Memory B cell (primary cell): Measurements from ENCODE around the gene PCDHGA3.
A peak's percentile ranks its signal among the peaks of the same experiment; 100 is the strongest.
"Not testable (repeated sequence)": the region's sequence is repeated elsewhere in the genome, so short reads cannot be mapped to it uniquely, and the experiment has no call there.

ENCODE experiments used
- ATAC-seq: fragments of 150-1000 bp; cut with Tn5 transposase; 2 replicates; pipeline ENCODE4 v1.10.0; 2021; ENCODE audit warnings: low read depth, mild to moderate bottlenecking, moderate library complexity
- DNase-seq, 2 donors: peaks; one replicate each; pipeline ENCODE4 v3.0.0; 2022; ENCODE audit warnings: low spot score in 2 of 2
- H3K27ac Mint-ChIP-seq: one replicate; pipeline ENCODE4 v1.8.0; 2022; ENCODE audit warnings: mild to moderate bottlenecking, moderate library complexity, mixed read lengths
- H3K27me3 Mint-ChIP-seq: one replicate; pipeline ENCODE4 v1.8.0; 2022; ENCODE audit warnings: mixed read lengths
- H3K36me3 Mint-ChIP-seq: one replicate; pipeline ENCODE4 v1.8.0; 2022; ENCODE audit warnings: mild to moderate bottlenecking, mixed read lengths
- H3K4me1 Mint-ChIP-seq: one replicate; pipeline ENCODE4 v1.8.0; 2022; ENCODE audit warnings: mixed read lengths
- H3K4me3 Mint-ChIP-seq: one replicate; pipeline ENCODE4 v1.8.0; 2022; ENCODE audit warnings: mild to moderate bottlenecking, moderate library complexity, mixed read lengths
- H3K9me3 Mint-ChIP-seq: one replicate; pipeline ENCODE4 v1.8.0; 2022; ENCODE audit warnings: mixed read lengths

PCDHGA3 gene

DNA sequence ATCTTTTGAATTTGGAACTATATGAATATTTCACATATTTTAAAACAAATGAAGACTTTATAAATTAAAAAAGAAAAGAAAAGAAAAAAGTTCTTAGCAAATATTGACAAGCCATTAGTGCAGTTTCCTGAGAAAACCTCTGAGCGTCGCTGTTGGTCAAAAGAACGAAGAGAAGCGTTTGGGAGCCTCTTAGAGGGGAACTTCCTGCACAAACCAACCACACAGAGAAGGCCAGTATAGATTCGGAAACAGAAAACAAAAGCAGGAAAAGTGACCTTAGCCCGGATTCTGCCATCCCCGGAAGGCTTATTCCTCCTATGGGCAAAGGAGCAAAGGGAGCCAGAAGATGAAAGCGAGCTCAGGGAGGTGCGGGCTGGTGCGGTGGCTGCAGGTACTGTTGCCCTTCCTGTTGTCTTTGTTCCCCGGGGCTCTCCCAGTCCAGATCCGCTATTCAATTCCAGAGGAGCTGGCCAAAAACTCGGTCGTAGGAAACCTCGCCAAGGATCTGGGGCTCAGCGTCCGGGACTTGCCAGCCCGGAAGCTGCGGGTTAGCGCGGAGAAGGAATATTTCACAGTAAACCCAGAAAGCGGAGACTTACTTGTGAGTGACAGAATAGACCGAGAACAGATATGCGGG lies 16.3 kb downstream of the PCDHGA3 start, which contains the start of gene PCDHGB2:
Gene PCDHGB2, plus strand, starts transcription at position 205 of the 637 bp plus-strand sequence. Its CDS starts 142 bp downstream, at position 347.
- H3K27ac Mint-ChIP-seq = peak within 1 kb of the TSS; percentile 85
- peaks cover 17% of the 10 kb centered on the region for H3K27me3 Mint-ChIP-seq
- ATAC-seq = peak; percentile 54

DNA sequence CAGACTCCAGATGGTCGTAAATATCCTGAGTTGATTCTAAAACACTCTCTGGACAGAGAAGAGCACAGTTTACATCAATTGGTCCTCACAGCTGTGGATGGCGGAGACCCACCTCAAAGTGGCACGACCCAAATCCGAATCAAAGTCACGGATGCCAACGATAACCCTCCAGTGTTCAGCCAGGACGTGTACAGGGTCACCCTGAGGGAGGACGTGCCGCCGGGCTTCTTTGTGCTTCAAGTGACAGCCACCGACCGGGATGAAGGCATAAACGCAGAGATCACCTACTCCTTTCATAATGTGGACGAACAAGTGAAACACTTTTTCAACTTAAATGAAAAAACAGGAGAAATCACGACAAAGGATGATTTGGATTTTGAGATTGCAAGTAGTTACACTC lies 17.1 kb downstream of the PCDHGA3 start:
- peaks cover 2% of the 10 kb centered on the region for H3K4me1 Mint-ChIP-seq

More for the DNA sequence above, 16.3 kb downstream of the PCDHGA3 start, which contains the start of gene PCDHGB2:
- Mint-ChIP-seq H3K36me3 (peaks cover 5% of the 10 kb centered on the region), H3K4me1 (peaks cover 2% of the 10 kb centered on the region), H3K4me3 (peak within 1 kb of the TSS; percentile 89), H3K9me3 (peaks cover 17% of the 10 kb centered on the region)
- no peak for DNase-seq

DNA sequence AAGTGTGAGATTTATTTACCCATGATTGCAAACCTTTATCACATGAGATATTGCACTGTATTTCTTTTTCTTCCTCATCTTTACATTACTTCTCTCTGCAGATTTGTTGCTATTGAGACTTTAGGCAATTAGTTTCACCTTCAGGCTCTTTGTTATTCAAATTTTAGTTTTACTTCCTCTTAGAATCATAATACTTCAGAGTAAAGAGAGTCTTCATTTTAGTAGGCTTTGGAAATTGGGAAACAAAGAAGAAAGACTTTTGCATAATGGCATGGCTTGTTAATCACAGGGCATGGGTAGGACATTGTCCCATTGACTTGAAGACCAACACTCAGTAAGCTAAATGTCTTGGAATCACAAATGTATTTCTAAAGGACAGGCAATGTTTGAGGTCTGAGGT lies 19.1 kb downstream of the PCDHGA3 start:
- peaks cover 5% of the 10 kb centered on the region for H3K36me3 Mint-ChIP-seq
- peaks cover 15% of the 10 kb centered on the region for H3K9me3 Mint-ChIP-seq
- peak overlapping the region; percentile 52 for H3K4me3 Mint-ChIP-seq
- peaks cover 19% of the 10 kb centered on the region for H3K27me3 Mint-ChIP-seq
- DNase-seq (no peak), ATAC-seq (no peak)
- peaks cover 2% of the 10 kb centered on the region for H3K4me1 Mint-ChIP-seq
- H3K27ac Mint-ChIP-seq = peak overlapping the region; percentile 60

More for the DNA sequence above, 17.1 kb downstream of the PCDHGA3 start:
- Mint-ChIP-seq H3K9me3 (peaks cover 17% of the 10 kb centered on the region), H3K36me3 (peaks cover 5% of the 10 kb centered on the region), H3K27me3 (peaks cover 23% of the 10 kb centered on the region), H3K27ac (no peak overlapping the region), H3K4me3 (no peak overlapping the region)
- ATAC-seq (no peak), DNase-seq (no peak)

DNA sequence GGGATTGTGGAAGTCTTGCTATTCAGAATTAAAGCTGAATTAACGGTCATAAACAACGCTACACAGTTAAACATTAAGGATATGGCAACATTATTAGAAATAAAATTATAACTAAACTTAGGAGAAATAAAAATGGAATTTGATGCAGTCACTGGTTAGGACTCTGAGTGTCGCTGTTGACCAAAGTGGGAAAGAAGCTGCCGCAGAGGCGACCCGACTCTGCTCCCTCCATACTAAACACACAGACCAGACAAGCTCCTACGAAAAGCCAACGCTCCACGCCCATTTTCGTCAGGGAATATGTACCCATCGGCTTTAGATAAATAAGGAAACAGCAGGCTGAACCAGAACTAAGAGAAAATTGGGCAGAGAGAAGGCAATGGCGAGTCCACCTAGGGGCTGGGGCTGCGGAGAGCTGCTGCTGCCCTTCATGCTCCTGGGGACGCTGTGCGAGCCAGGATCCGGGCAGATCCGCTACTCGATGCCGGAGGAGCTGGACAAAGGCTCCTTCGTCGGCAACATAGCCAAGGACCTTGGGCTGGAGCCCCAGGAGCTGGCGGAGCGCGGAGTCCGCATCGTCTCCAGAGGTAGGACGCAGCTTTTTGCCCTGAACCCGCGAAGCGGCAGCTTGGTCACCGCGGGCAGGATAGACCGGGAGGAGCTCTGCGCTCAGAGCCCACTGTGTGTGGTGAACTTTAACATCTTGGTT lies 20.5 kb downstream of the PCDHGA3 start, which contains the start of gene PCDHGA5:
Gene PCDHGA5, plus strand, starts transcription at position 211 of the 709 bp plus-strand sequence. Its CDS starts 169 bp downstream, at position 380.
- H3K4me1 Mint-ChIP-seq = peaks cover 2% of the 10 kb centered on the region
- peaks cover 15% of the 10 kb centered on the region for H3K27me3 Mint-ChIP-seq
- no peak for ATAC-seq
- DNase-seq = no peak
- H3K4me3 Mint-ChIP-seq = no peak within 1 kb of the TSS
- peaks cover 5% of the 10 kb centered on the region for H3K36me3 Mint-ChIP-seq
- H3K27ac Mint-ChIP-seq = no peak within 1 kb of the TSS
- peaks cover 11% of the 10 kb centered on the region for H3K9me3 Mint-ChIP-seq

DNA sequence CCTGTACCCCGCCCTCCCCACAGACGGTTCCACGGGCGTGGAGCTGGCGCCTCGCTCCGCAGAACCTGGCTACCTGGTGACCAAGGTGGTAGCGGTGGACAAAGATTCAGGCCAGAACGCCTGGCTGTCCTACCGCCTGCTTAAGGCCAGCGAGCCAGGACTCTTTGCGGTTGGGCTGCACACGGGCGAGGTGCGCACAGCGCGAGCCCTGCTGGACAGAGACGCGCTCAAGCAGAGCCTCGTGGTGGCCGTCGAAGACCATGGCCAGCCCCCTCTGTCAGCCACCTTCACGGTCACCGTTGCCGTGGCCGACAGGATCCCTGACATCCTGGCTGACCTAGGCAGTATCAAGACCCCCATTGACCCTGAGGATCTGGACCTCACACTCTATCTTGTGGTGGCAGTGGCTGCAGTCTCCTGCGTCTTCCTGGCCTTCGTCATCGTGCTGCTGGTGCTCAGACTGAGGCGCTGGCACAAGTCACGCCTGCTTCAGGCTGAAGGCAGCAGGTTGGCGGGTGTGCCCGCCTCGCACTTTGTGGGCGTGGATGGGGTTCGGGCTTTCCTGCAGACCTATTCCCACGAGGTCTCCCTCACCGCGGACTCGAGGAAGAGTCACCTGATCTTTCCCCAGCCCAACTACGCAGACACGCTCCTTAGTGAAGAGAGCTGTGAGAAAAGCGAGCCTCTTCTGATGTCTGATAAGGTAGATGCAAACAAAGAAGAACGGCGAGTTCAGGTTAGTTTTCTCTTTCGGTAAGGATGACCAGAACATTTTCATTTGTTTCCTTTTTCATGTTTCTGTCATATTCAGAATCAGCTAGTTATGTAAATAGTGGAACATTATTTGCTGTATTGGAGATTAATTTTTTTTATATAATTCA lies 22.6 kb downstream of the PCDHGA3 start:
- ATAC-seq = no peak
- peaks cover 5% of the 10 kb centered on the region for H3K4me1 Mint-ChIP-seq
- peaks cover 6% of the 10 kb centered on the region for H3K36me3 Mint-ChIP-seq
- peaks cover 12% of the 10 kb centered on the region for H3K9me3 Mint-ChIP-seq
- H3K27ac Mint-ChIP-seq = no peak overlapping the region
- peaks cover 16% of the 10 kb centered on the region for H3K27me3 Mint-ChIP-seq
- H3K4me3 Mint-ChIP-seq = no peak overlapping the region
- DNase-seq = no peak

DNA sequence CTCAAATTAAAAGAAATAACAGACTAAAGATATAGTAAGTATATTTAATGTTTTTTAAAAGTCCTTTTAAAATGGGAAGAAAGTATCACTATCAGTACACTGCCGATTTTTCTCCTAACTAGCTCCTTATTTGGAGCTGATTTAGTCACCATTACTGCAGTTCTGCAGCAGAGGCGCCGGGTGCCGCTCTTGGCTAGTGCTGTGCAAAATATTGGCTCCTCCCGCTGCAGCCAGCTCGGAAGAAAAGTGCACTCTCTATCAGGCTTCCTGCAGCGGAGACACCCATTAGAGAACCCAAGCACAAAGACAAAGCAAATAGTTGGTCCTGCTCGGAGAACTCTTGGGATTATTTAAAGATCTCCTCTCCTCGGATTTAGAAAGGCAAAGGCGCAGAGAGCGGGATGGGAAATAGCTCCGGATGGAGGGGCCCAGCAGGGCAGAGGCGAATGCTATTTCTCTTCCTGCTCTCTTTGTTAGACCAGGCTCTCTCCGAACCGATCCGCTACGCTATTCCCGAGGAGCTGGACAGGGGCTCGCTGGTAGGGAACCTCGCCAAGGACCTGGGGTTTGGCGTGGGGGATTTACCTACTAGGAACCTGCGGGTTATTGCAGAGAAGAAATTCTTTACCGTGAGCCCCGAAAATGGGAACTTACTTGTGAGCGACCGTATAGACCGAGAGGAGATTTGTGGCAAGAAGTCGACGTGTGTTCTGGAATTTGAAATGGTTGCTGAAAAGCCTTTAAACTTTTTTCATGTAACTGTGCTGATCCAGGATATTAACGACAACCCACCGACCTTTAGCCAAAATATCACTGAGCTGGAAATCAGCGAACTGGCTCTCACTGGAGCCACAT lies 26.6 kb downstream of the PCDHGA3 start, which contains the start of gene PCDHGB3:
Gene PCDHGB3, plus strand, starts transcription at position 249 of the 855 bp plus-strand sequence. Its CDS starts 153 bp downstream, at position 402.
- Mint-ChIP-seq H3K4me3 (peak within 1 kb of the TSS; percentile 95), H3K27me3 (peaks cover 15% of the 10 kb centered on the region), H3K9me3 (peaks cover 8% of the 10 kb centered on the region), H3K4me1 (peaks cover 2% of the 10 kb centered on the region), H3K27ac (peak within 1 kb of the TSS; percentile 41), H3K36me3 (peaks cover 3% of the 10 kb centered on the region)
- peak in 1 of 2 donors; percentile 20 for DNase-seq
- ATAC-seq = peak; percentile 93

DNA sequence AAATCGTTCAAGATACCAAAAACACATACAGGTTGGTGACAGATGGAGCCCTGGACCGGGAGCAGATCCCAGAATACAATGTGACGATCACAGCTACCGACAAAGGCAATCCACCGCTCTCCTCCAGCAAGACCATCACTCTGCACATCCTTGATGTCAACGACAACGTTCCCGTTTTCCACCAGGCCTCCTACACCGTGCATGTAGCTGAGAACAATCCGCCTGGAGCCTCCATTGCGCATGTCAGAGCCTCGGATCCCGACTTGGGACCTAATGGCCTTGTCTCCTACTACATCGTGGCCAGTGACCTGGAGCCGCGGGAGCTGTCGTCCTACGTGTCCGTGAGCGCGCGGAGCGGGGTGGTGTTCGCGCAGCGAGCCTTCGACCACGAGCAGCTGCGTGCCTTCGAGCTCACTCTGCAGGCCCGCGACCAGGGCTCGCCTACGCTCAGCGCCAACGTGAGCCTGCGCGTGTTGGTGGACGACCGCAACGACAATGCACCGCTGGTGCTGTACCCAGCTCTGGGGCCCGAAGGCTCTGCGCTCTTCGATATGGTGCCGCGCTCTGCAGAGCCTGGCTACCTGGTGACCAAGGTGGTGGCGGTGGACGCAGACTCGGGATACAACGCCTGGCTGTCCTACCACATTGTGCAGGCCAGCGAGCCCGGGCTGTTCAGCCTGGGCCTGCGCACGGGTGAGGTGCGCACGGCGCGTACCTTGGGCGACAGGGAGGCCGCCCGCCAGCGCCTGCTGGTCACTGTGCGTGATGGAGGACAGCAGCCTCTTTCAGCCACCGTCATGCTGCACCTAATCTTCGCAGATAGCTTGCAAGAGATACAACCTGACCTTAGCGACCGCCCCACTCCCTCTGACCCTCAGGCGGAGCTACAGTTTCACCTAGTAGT lies 28.2 kb downstream of the PCDHGA3 start:
- Mint-ChIP-seq H3K9me3 (peaks cover 8% of the 10 kb centered on the region), H3K36me3 (peaks cover 3% of the 10 kb centered on the region), H3K4me1 (peaks cover 2% of the 10 kb centered on the region), H3K4me3 (no peak overlapping the region), H3K27ac (no peak overlapping the region), H3K27me3 (peaks cover 10% of the 10 kb centered on the region)
- DNase-seq = no peak
- no peak for ATAC-seq

DNA sequence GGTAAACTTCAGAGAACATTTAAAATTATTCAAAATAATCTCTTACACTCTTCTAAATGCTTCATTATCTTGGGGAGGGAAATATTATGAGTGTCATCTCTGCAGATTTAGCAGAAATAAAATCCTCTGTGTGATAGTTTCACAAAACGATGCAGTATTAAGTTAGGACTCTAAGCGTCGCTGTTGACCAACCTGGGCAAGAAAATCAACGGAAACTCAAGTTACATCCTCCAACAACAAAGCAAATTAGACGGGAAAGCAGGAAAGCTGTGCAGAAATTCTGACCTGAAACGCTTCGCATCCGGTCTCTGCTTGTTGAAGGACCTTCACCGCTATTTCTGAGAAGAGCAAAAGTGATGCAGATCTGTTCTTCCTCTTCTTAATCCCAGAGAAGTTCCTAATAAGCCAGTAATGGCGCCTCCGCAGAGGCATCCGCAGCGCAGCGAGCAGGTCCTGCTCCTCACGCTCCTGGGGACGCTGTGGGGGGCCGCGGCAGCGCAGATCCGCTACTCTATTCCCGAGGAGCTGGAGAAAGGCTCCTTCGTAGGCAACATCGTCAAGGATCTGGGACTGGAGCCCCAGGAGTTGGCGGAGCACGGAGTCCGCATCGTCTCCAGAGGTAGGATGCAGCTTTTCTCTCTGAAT lies 30.2 kb downstream of the PCDHGA3 start, which contains the start of gene PCDHGA6:
Gene PCDHGA6, plus strand, starts transcription at position 219 of the 645 bp plus-strand sequence. Its CDS starts 193 bp downstream, at position 412.
- H3K27ac Mint-ChIP-seq = no peak within 1 kb of the TSS
- peaks cover 10% of the 10 kb centered on the region for H3K9me3 Mint-ChIP-seq
- H3K27me3 Mint-ChIP-seq = peaks cover 9% of the 10 kb centered on the region
- DNase-seq (no peak), ATAC-seq (no peak)
- H3K4me3 Mint-ChIP-seq = peak within 1 kb of the TSS; percentile 24
- peaks cover 5% of the 10 kb centered on the region for H3K36me3 Mint-ChIP-seq
- peaks cover 2% of the 10 kb centered on the region for H3K4me1 Mint-ChIP-seq

DNA sequence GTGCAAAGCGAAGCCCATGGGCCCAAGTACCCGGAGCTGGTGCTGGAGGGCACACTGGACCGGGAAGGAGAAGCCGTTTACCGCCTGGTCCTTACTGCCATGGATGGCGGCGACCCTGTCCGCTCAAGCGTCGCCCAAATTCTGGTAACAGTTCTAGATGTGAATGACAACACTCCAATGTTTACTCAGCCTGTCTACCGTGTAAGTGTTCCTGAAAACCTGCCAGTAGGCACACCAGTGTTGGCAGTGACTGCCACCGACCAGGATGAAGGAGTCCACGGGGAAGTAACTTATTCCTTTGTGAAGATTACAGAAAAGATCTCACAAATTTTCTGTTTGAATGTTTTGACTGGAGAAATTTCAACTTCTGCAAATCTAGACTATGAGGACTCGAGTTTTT lies 31.0 kb downstream of the PCDHGA3 start:
- peaks cover 11% of the 10 kb centered on the region for H3K27me3 Mint-ChIP-seq
- H3K4me1 Mint-ChIP-seq = peaks cover 2% of the 10 kb centered on the region
- H3K27ac Mint-ChIP-seq = no peak overlapping the region
- H3K4me3 Mint-ChIP-seq = no peak overlapping the region
- no peak for DNase-seq
- no peak for ATAC-seq
- peaks cover 10% of the 10 kb centered on the region for H3K9me3 Mint-ChIP-seq
- peaks cover 6% of the 10 kb centered on the region for H3K36me3 Mint-ChIP-seq

DNA sequence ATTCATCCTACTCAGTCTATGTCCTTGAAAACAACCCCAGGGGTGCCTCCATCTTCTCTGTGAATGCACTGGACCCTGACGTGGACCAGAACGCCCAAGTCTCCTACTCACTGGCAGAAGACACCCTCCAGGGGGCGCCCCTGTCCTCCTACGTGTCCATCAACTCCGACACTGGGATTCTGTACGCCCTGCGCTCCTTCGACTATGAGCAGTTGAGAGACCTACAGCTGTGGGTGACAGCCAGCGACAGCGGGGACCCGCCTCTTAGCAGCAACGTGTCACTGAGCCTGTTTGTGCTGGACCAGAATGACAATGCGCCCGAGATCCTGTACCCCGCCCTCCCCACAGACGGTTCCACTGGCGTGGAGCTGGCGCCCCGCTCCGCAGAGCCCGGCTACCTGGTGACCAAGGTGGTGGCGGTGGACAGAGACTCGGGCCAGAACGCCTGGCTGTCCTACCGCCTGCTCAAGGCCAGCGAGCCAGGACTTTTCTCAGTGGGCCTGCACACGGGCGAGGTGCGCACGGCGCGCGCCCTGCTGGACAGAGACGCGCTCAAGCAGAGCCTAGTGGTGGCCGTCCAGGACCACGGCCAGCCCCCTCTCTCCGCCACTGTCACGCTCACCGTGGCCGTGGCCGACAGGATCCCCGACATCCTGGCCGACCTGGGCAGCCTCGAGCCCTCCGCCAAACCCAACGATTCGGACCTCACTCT lies 32.0 kb downstream of the PCDHGA3 start:
- not testable (repeated sequence) for DNase-seq, H3K27ac Mint-ChIP-seq, ATAC-seq, H3K9me3 Mint-ChIP-seq, H3K4me1 Mint-ChIP-seq, H3K4me3 Mint-ChIP-seq, H3K36me3 Mint-ChIP-seq
- peaks cover 11% of the 10 kb centered on the region for H3K27me3 Mint-ChIP-seq

DNA sequence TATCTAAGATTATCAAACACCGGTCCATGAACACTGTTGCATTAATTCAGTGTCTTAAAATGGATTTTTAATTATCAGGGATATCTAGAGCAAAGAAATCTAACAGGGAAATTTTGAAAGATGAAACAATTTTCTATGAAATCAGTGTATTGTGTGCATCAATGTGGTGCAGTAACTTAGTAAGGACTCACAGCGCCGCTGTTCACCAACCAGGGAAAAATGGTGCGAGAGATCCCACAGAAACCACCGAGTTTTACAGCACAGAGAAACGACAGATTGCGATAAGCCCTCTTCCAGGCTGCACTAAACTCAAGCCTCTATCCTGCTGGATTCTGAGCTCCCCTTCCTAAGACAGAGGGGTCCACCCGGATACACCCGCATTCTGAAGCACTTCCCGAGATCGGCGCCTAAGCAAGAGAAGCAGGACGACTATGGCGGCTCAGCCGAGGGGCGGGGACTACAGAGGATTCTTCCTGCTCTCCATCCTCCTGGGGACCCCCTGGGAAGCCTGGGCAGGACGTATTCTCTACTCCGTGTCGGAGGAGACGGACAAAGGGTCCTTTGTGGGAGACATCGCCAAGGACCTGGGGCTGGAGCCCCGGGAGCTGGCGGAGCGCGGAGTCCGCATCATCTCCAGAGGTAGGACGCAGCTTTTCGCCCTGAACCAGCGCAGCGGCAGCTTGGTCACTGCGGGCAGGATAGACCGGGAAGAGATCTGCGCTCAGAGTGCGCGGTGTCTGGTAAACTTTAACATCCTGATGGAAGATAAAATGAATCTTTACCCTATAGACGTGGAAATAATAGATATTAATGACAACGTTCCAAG lies 39.1 kb downstream of the PCDHGA3 start, which contains the start of gene PCDHGA7:
Gene PCDHGA7, plus strand, starts transcription at position 274 of the 826 bp plus-strand sequence. Its CDS starts 158 bp downstream, at position 432.
- H3K27ac Mint-ChIP-seq = no peak within 1 kb of the TSS

More for the DNA sequence above, 39.1 kb downstream of the PCDHGA3 start, which contains the start of gene PCDHGA7:
- Mint-ChIP-seq H3K9me3 (peaks cover 7% of the 10 kb centered on the region), H3K27me3 (peaks cover 21% of the 10 kb centered on the region), H3K4me1 (no peaks in the 10 kb centered on the region), H3K36me3 (peaks cover 3% of the 10 kb centered on the region), H3K4me3 (peak within 1 kb of the TSS; percentile 78)
- ATAC-seq (no peak), DNase-seq (peak in 1 of 2 donors; percentile 9)
